Mesenchymal stem cell (in vitro differentiated cells and primary cell): Measurements from ENCODE around the gene PTPRE.

Source experiments
- DNase-seq: peaks from one replicate; pipeline ENCODE4 v3.0.0-alpha.2; 2013
- H2AFZ ChIP-seq: one replicate; pipeline ENCODE4 v1.6.1; 2013; ENCODE audit warnings: low read depth, mild to moderate bottlenecking, control low read depth, inconsistent platforms, low read length, moderate library complexity
- H2AK5ac ChIP-seq: 2 replicates; pipeline ENCODE4 v1.6.1; 2013; ENCODE audit warnings: low read length, moderate library complexity, mild to moderate bottlenecking, inconsistent platforms; ENCODE audit not compliant: severe bottlenecking
- H2BK120ac ChIP-seq: one replicate; pipeline ENCODE4 v1.6.1; 2013; ENCODE audit warnings: low read depth, mild to moderate bottlenecking, inconsistent platforms, low read length, moderate library complexity
- H2BK12ac ChIP-seq, 2 experiments: one replicate each; pipeline ENCODE4 v1.6.1; 2013; ENCODE audit warnings: inconsistent platforms in 2 of 2, low read length in 2 of 2, mild to moderate bottlenecking in 2 of 2, moderate library complexity in 2 of 2, control low read depth in 1 of 2
- H2BK15ac ChIP-seq: one replicate; pipeline ENCODE4 v1.6.1; 2013; ENCODE audit warnings: mild to moderate bottlenecking, low read depth, inconsistent platforms; ENCODE audit not compliant: poor library complexity, severe bottlenecking
- H2BK5ac ChIP-seq: 2 replicates; pipeline ENCODE4 v1.6.1; 2013; ENCODE audit warnings: low read depth, mild to moderate bottlenecking, low read length, control low read depth, inconsistent platforms; ENCODE audit not compliant: poor library complexity, severe bottlenecking
- H3K14ac ChIP-seq, 2 experiments: one replicate each; pipeline ENCODE4 v1.6.1; 2013; ENCODE audit warnings: inconsistent platforms in 2 of 2, low read length in 2 of 2, control low read depth in 1 of 2, mild to moderate bottlenecking in 1 of 2, moderate library complexity in 1 of 2
- H3K18ac ChIP-seq, 2 experiments: one replicate each; pipeline ENCODE4 v1.6.1; 2013; ENCODE audit warnings: inconsistent platforms in 2 of 2, low read length in 2 of 2, control low read depth in 1 of 2, low read depth in 1 of 2, mild to moderate bottlenecking in 1 of 2
- H3K23ac ChIP-seq, 2 experiments: one replicate each; pipeline ENCODE4 v1.6.1; 2013; ENCODE audit warnings: inconsistent platforms in 2 of 2, low read length in 2 of 2, mild to moderate bottlenecking in 2 of 2, moderate library complexity in 2 of 2, control low read depth in 1 of 2
- H3K27ac ChIP-seq: 2 replicates; pipeline ENCODE4 v1.5.1; 2013; ENCODE audit warnings: mild to moderate bottlenecking, moderate library complexity, low read length, control low read depth, inconsistent platforms; ENCODE audit not compliant: poor library complexity, severe bottlenecking
- H3K27me3 ChIP-seq, 2 experiments: 2 replicates each; pipeline versions ENCODE4 v1.6.1 to v1.7.0; 2013; ENCODE audit warnings: low read length in 2 of 2, mild to moderate bottlenecking in 2 of 2, moderate library complexity in 2 of 2, control low read depth in 1 of 2, inconsistent platforms in 1 of 2; ENCODE audit not compliant: control insufficient read depth in 1 of 2, insufficient read depth in 1 of 2
- H3K36me3 ChIP-seq, 2 experiments: 2 replicates each; pipeline versions ENCODE4 v1.6.1 to v1.7.0; 2013; ENCODE audit warnings: low read length in 2 of 2, control low read depth in 1 of 2, inconsistent platforms in 1 of 2, low read depth in 1 of 2, mild to moderate bottlenecking in 1 of 2; ENCODE audit not compliant: insufficient read depth in 2 of 2, control insufficient read depth in 1 of 2
- H3K4ac ChIP-seq, 2 experiments: one replicate each; pipeline ENCODE4 v1.6.1; 2013; ENCODE audit warnings: inconsistent platforms in 2 of 2, low read length in 2 of 2, mild to moderate bottlenecking in 2 of 2, moderate library complexity in 2 of 2, control low read depth in 1 of 2, low read depth in 1 of 2
- H3K4me1 ChIP-seq: 2 replicates; pipeline ENCODE4 v1.6.1; 2013; ENCODE audit warnings: low read depth, low read length, control low read depth; ENCODE audit not compliant: control insufficient read depth, insufficient read depth
- H3K4me2 ChIP-seq: 2 replicates; pipeline ENCODE4 v1.6.1; 2013; ENCODE audit warnings: low read length, mild to moderate bottlenecking, inconsistent platforms; ENCODE audit not compliant: poor library complexity, severe bottlenecking
- H3K4me3 ChIP-seq, 2 experiments: 2 replicates each; pipeline versions ENCODE4 v1.5.1 to v1.7.0; 2013; ENCODE audit warnings: low read length in 2 of 2, mild to moderate bottlenecking in 2 of 2, control low read depth in 1 of 2, low read depth in 1 of 2; ENCODE audit not compliant: insufficient read depth in 1 of 2
- H3K79me1 ChIP-seq: replicated peaks from 2 replicates; pipeline ENCODE4 v1.6.1; 2013; ENCODE audit warnings: mild to moderate bottlenecking, control low read depth, low read length, inconsistent platforms; ENCODE audit not compliant: poor library complexity, severe bottlenecking
- H3K9ac ChIP-seq: 2 replicates; pipeline ENCODE4 v1.7.0; 2013; ENCODE audit warnings: mild to moderate bottlenecking, low read length, moderate library complexity
- H3K9me3 ChIP-seq: 2 replicates; pipeline ENCODE4 v1.7.0; 2013; ENCODE audit warnings: mild to moderate bottlenecking, low read length; ENCODE audit not compliant: control insufficient read depth
- H4K8ac ChIP-seq: one replicate; pipeline ENCODE4 v1.6.1; 2013; ENCODE audit warnings: inconsistent platforms, mild to moderate bottlenecking, low read length, moderate library complexity
- H4K91ac ChIP-seq: one replicate; pipeline ENCODE4 v1.6.1; 2013; ENCODE audit warnings: mild to moderate bottlenecking, low read length, inconsistent platforms
- WGBS: methylation state at CpG from one replicate; pipeline ENCODE4 v1.1.7; 2013; ENCODE audit warnings: mixed read lengths; 5-methylcytosine and 5-hydroxymethylcytosine counted together

The PTPRE gene

DNA sequence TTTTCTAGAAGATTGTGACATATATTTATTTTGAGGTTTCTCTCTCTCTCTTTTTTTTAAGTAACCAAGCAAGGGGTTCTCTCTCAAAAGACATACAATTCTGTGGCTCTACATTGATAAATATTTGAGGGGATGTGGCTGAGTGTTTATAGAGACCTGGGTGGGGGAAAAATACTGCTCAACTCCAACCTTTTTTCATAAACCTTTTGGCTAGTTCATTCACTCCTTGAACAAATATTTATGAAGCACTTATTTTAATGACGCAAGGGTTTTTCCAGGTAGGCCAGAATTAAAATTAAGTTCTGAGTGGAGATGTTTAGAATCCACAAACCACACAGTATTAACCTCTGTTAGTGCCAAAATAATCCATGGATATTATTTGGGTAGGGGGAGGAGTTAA is 100.2 kb downstream of the PTPRE start:
- Histone ChIP-seq H2AFZ (no peak overlapping the region), H2BK5ac (no peak overlapping the region), H3K27me3 (no peaks in the 10 kb centered on the region), H3K18ac (no peak overlapping the region), H3K4me1 (peaks cover 9% of the 10 kb centered on the region), H3K23ac (no peak overlapping the region), H4K8ac (no peak overlapping the region), H2BK12ac (no peak overlapping the region), H2AK5ac (no peak overlapping the region), H2BK15ac (no peak overlapping the region), H3K36me3 (no peaks in the 10 kb centered on the region), H3K79me1 (no peaks in the 10 kb centered on the region), H3K14ac (no peak overlapping the region), H3K27ac (no peak overlapping the region), H3K4me2 (no peak overlapping the region), H3K9me3 (no peaks in the 10 kb centered on the region), H3K4me3 (no peak overlapping the region), H3K9ac (no peak overlapping the region), H3K4ac (no peak overlapping the region), H2BK120ac (no peak overlapping the region), H4K91ac (no peak overlapping the region)
- peak; percentile 48 for DNase-seq
- WGBS, result no CpG with 5 or more reads among the region's 1 CpG

DNA sequence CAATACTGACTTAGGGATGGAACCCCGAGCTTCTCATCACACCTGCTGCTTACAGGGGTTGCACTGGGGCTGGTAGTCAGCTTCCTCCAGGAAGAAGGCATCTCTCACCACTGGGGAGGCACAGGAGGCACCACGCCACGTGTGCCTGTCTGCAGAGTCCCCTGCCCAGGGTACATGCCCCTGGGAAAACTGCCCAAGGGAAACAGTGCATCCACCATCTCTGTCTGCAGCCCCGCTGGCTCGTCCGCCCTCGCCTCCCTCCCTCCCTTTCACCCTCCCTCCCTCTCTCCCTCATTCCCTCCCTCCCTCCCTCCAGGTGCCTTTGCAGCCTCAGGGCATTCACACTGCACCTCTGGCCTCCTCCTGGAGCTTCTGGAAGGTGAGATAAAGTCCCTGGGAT is 101.1 kb downstream of the PTPRE start:
- peak overlapping the region in 1 of 2 experiments; percentile 81 for H3K18ac ChIP-seq
- H4K91ac ChIP-seq, result no peak overlapping the region
- H3K79me1 ChIP-seq, result no peaks in the 10 kb centered on the region
- WGBS, result 76% methylated on average over 7 of the region's 7 CpGs
- H2BK120ac ChIP-seq, result no peak overlapping the region
- H4K8ac ChIP-seq, result no peak overlapping the region
- H3K23ac ChIP-seq, result no peak overlapping the region
- no peak overlapping the region for H3K4ac ChIP-seq
- H3K36me3 ChIP-seq, result no peaks in the 10 kb centered on the region
- no peak overlapping the region for H2BK15ac ChIP-seq
- no peak overlapping the region for H3K4me3 ChIP-seq
- H3K14ac ChIP-seq, result peak overlapping the region in 1 of 2 experiments; percentile 58
- no peaks in the 10 kb centered on the region for H3K9me3 ChIP-seq
- no peak overlapping the region for H3K4me2 ChIP-seq
- H2BK12ac ChIP-seq, result peak overlapping the region in 1 of 2 experiments; percentile 92
- no peak for DNase-seq
- H3K4me1 ChIP-seq, result peaks cover 9% of the 10 kb centered on the region
- H2AK5ac ChIP-seq, result no peak overlapping the region
- H3K27me3 ChIP-seq, result no peaks in the 10 kb centered on the region
- H2BK5ac ChIP-seq, result no peak overlapping the region
- H3K9ac ChIP-seq, result no peak overlapping the region
- no peak overlapping the region for H2AFZ ChIP-seq
- H3K27ac ChIP-seq, result no peak overlapping the region

GRCh38 chr10:128008521-128009250 is 101.8 kb downstream of the PTPRE start:
- Histone ChIP-seq H2BK120ac (no peak overlapping the region), H2BK5ac (no peak overlapping the region), H3K4me1 (peaks cover 9% of the 10 kb centered on the region), H3K36me3 (no peaks in the 10 kb centered on the region), H3K9ac (no peak overlapping the region), H2BK15ac (no peak overlapping the region), H3K23ac (no peak overlapping the region), H3K18ac (peak overlapping the region in 1 of 2 experiments; percentile 61), H3K27ac (no peak overlapping the region), H3K4me2 (no peak overlapping the region), H3K4ac (peak overlapping the region; percentile 2 to 41), H2AK5ac (no peak overlapping the region), H3K79me1 (no peaks in the 10 kb centered on the region), H2AFZ (no peak overlapping the region), H3K4me3 (no peak overlapping the region), H4K91ac (peak overlapping the region; percentile 18), H4K8ac (peak overlapping the region; percentile 76), H3K14ac (no peak overlapping the region), H3K27me3 (no peaks in the 10 kb centered on the region), H2BK12ac (peak overlapping the region; percentile 4 to 12), H3K9me3 (no peaks in the 10 kb centered on the region)
- 93% methylated on average over 8 of the region's 8 CpGs for WGBS
- no peak for DNase-seq

- WGBS, result 44% methylated on average over 14 of the region's 14 CpGs
- Histone ChIP-seq H2AFZ (no peak overlapping the region), H2BK12ac (peak overlapping the region; percentile 38 to 82), H3K4me2 (no peak overlapping the region), H3K4me3 (no peak overlapping the region), H3K36me3 (no peaks in the 10 kb centered on the region), H3K18ac (peak overlapping the region; percentile 82 to 93), H2AK5ac (no peak overlapping the region), H3K9me3 (no peaks in the 10 kb centered on the region), H3K27ac (no peak overlapping the region), H3K79me1 (no peaks in the 10 kb centered on the region), H4K8ac (peak overlapping the region; percentile 32), H3K4me1 (peaks cover 9% of the 10 kb centered on the region), H2BK120ac (no peak overlapping the region), H4K91ac (peak overlapping the region; percentile 89), H3K27me3 (no peaks in the 10 kb centered on the region), H3K23ac (no peak overlapping the region), H3K9ac (no peak overlapping the region), H2BK5ac (no peak overlapping the region), H3K4ac (peak overlapping the region; percentile 29 to 71), H2BK15ac (peak overlapping the region; percentile 41), H3K14ac (no peak overlapping the region)
- peak; percentile 94 for DNase-seq
Observed at GRCh38 chr10:128009372-128010126, 102.6 kb downstream of the PTPRE start.
